Measurements from ENCODE around the gene TNP2. TPM values are rescaled to one million over a fixed set of nuclear protein-coding genes. Genes with fewer than 3 reads are reported as not detected.

Gene TNP2
- total RNA-seq: not detected

- no peak within 1 kb of the TSS for H3K4me3 ChIP-seq
- no peaks in the 10 kb centered on the region for H3K9me3 ChIP-seq
- H3K27me3 ChIP-seq: no peaks in the 10 kb centered on the region
- no peak for DNase-seq (ENCODE audit: low spot score in 2 of 2)
- no peaks in the 10 kb centered on the region for H3K36me3 ChIP-seq
- no peak within 1 kb of the TSS for H3K27ac ChIP-seq
- H3K4me1 ChIP-seq: no peaks in the 10 kb centered on the region
- intact Hi-C loops (cut with DNase I): no loop called here
- TF ChIP-seq, protein P1, sequence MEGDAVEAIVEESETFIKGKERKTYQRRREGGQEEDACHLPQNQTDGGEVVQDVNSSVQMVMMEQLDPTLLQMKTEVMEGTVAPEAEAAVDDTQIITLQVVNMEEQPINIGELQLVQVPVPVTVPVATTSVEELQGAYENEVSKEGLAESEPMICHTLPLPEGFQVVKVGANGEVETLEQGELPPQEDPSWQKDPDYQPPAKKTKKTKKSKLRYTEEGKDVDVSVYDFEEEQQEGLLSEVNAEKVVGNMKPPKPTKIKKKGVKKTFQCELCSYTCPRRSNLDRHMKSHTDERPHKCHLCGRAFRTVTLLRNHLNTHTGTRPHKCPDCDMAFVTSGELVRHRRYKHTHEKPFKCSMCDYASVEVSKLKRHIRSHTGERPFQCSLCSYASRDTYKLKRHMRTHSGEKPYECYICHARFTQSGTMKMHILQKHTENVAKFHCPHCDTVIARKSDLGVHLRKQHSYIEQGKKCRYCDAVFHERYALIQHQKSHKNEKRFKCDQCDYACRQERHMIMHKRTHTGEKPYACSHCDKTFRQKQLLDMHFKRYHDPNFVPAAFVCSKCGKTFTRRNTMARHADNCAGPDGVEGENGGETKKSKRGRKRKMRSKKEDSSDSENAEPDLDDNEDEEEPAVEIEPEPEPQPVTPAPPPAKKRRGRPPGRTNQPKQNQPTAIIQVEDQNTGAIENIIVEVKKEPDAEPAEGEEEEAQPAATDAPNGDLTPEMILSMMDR (IDR thresholded peaks at IDR 0.05): no peak
These were observed at the start of gene TNP2 for GRCh38 chr16:11268921-11269375. TNP2 (minus strand) TSS chr16:11269325; CDS start chr16:11269262, 63 bp downstream.

- Histone ChIP-seq H3K27ac (no peak overlapping the region), H3K27me3 (no peaks in the 10 kb centered on the region), H3K36me3 (no peaks in the 10 kb centered on the region), H3K4me3 (no peak overlapping the region), H3K9me3 (no peaks in the 10 kb centered on the region), H3K4me1 (no peaks in the 10 kb centered on the region)
- no peak for DNase-seq (ENCODE audit: low spot score in 2 of 2)
- TF ChIP-seq, protein P1 (IDR thresholded peaks at IDR 0.05): no peak
- intact Hi-C loops (cut with DNase I): no loop called here
These were observed 49.7 kb upstream of the TNP2 start for GRCh38 chr16:11318817-11319216.

- Histone ChIP-seq H3K27ac (no peak overlapping the region), H3K9me3 (no peaks in the 10 kb centered on the region), H3K4me1 (no peaks in the 10 kb centered on the region), H3K4me3 (no peak overlapping the region), H3K36me3 (no peaks in the 10 kb centered on the region), H3K27me3 (no peaks in the 10 kb centered on the region)
- TF ChIP-seq, protein P1 (IDR thresholded peaks at IDR 0.05): no peak
- intact Hi-C loops (cut with DNase I): no loop called here
- no peak for DNase-seq (ENCODE audit: low spot score in 2 of 2)
These were observed 47.3 kb upstream of the TNP2 start for GRCh38 chr16:11316331-11317015.

DNA sequence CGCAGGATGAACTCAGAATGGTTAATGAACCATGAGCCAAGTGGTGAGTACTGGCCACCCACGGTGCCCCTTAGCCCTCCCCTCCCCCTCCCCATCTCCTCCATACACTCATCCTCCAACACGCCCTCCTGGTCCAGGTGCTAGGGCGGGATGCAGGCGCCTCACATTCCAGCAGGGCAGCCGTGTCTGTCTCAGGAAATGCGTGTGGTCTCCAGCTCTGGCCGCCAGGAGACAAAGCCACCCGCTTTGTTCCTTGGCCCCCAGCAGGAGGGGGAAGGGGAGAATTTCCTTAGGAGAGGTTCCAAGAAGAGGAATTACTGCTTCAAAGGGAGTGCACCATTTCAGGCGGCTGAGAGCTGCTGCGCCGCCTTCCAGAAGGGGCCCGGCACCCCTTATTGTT lies 46.4 kb upstream of the TNP2 start:
- intact Hi-C loops (cut with DNase I): no loop called here

DNA sequence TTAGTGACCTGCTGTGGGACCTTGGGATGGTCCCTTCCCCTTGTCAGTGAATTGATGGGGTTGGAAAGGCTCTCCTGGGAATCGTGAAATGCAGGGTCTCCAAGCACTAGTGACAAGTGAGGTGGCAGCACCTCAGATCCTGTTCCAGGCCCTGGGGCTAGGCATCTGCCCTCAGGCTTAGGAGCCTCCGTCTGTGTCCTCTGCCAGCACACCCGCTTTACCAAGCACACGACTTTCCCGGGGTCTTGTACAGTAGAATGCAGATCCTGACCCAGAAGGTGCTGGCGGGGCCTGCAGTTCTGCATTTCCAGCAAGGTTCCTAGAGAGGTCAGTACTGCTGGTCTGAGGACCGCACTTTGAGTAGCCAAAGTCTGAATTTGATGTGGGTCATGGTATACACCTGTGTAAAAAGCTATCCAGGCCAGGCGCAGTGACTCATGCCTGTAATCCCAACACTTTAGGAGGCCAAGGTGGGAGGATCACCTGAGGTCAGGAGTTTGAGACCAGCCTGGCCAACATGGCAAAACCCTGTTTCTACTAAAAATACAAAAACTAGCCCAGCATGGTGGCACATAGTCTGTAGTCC lies 45.3 kb upstream of the TNP2 start:
- no peak for DNase-seq (ENCODE audit: low spot score in 2 of 2)
- Histone ChIP-seq H3K9me3 (no peaks in the 10 kb centered on the region), H3K27ac (no peak overlapping the region), H3K4me1 (no peaks in the 10 kb centered on the region), H3K27me3 (no peaks in the 10 kb centered on the region), H3K4me3 (no peak overlapping the region), H3K36me3 (no peaks in the 10 kb centered on the region)
- TF ChIP-seq, protein P1 (IDR thresholded peaks at IDR 0.05): no peak
- intact Hi-C loops (cut with DNase I): no loop called here

More for the DNA sequence above, 46.4 kb upstream of the TNP2 start:
- no peak for DNase-seq (ENCODE audit: low spot score in 2 of 2)
- Histone ChIP-seq H3K27me3 (no peaks in the 10 kb centered on the region), H3K36me3 (no peaks in the 10 kb centered on the region), H3K4me3 (no peak overlapping the region), H3K4me1 (no peaks in the 10 kb centered on the region), H3K9me3 (no peaks in the 10 kb centered on the region), H3K27ac (no peak overlapping the region)
- TF ChIP-seq, protein P1 (IDR thresholded peaks at IDR 0.05): no peak
